PC-9 (cell line): Measurements from ENCODE around the gene TTC7B. TPM values are rescaled to one million over a fixed set of nuclear protein-coding genes. Genes with fewer than 3 reads are reported as not detected.

Experiments
- BruUV-seq: library from RNA; stranded (reverse); fragments of 400-500 nt; replicated peaks from 2 replicates; lab custom pipeline; 2021; lab: Mats Ljungman, UMichigan
- CTCF ChIA-PET: fragments of 300-600 bp; sonication (Branson Sonifier 250); formaldehyde crosslinking; loops from one replicate; lab custom pipeline; 2022; ENCODE audit warnings: antibody characterized with exemption; lab: Charles Lee
- POLR2A ChIA-PET: fragments of 300-600 bp; sonication (Branson Sonifier 250); formaldehyde crosslinking; loops from one replicate; lab custom pipeline; 2022; ENCODE audit warnings: antibody characterized with exemption; ENCODE audit not compliant: unreplicated experiment; lab: Charles Lee
- DNase-seq, 2 experiments: peaks; one replicate each; pipeline versions ENCODE4 v3.0.0 to v3.0.0-alpha.2; 2015 to 2022; ENCODE audit warnings: mixed read lengths in 1 of 2
- H2AFZ ChIP-seq: fragments of 200-600 bp; sonication (generic); 2 replicates; pipeline ENCODE4 v1.8.1; 2017; ENCODE audit warnings: antibody characterized with exemption
- H3F3A ChIP-seq: fragments of 200-600 bp; sonication (generic); 2 replicates; pipeline ENCODE4 v1.8.1; 2017; ENCODE audit warnings: antibody characterized with exemption, mild to moderate bottlenecking, low read depth; ENCODE audit not compliant: insufficient read depth
- H3K27ac ChIP-seq: fragments of 200-600 bp; sonication (generic); 2 replicates; pipeline ENCODE4 v1.6.1; 2016; ENCODE audit warnings: mixed run types
- H3K27me3 ChIP-seq: fragments of 200-600 bp; sonication (generic); 2 replicates; pipeline ENCODE4 v1.6.1; 2016; ENCODE audit warnings: low read depth, mixed run types; ENCODE audit not compliant: insufficient read depth
- H3K36me3 ChIP-seq: fragments of 200-600 bp; sonication (generic); 2 replicates; pipeline ENCODE4 v1.6.1; 2016; ENCODE audit warnings: low read depth, mixed run types
- H3K4me1 ChIP-seq: fragments of 200-600 bp; sonication (generic); replicated peaks from 2 replicates; pipeline ENCODE4 v1.6.1; 2016; ENCODE audit warnings: mixed run types; ENCODE audit not compliant: insufficient read depth
- H3K4me2 ChIP-seq: fragments of 200-600 bp; sonication (generic); 2 replicates; pipeline ENCODE4 v1.6.1; 2017; ENCODE audit warnings: mixed run types
- H3K4me3 ChIP-seq: fragments of 200-600 bp; sonication (generic); 2 replicates; pipeline ENCODE4 v1.6.1; 2016; ENCODE audit warnings: mixed run types
- H3K79me2 ChIP-seq: fragments of 200-600 bp; sonication (generic); 2 replicates; pipeline ENCODE4 v1.6.1; 2017; ENCODE audit warnings: low read depth, mixed run types
- H3K9me2 ChIP-seq: fragments of 200-600 bp; sonication (generic); 2 replicates; pipeline ENCODE4 v1.8.1; 2017; ENCODE audit warnings: mild to moderate bottlenecking; ENCODE audit not compliant: insufficient read depth
- H3K9me3 ChIP-seq: fragments of 200-600 bp; sonication (generic); 2 replicates; pipeline ENCODE4 v1.8.1; 2016; ENCODE audit warnings: low read depth; ENCODE audit not compliant: insufficient read depth
- H4K20me1 ChIP-seq: fragments of 200-600 bp; sonication (generic); 2 replicates; pipeline ENCODE4 v1.8.1; 2017; ENCODE audit not compliant: insufficient read depth
- CTCF ChIP-seq: fragments of 200-600 bp; sonication (generic); conservative IDR thresholded peaks from 2 replicates; pipeline ENCODE4 v1.6.1; 2017; ENCODE audit warnings: mixed run types, antibody characterized with exemption, mild to moderate bottlenecking, moderate library complexity
- EZH2 ChIP-seq: fragments of 200-600 bp; sonication (generic); IDR thresholded peaks from 2 replicates; pipeline ENCODE4 v1.8.0; 2017; ENCODE audit warnings: antibody characterized with exemption, low read depth
- intact Hi-C: fragments of 100-400 bp; cut with micrococcal nuclease; formaldehyde crosslinking; loops from one replicate; pipeline ENCODE4 v1.10.0; 2022; ENCODE audit not compliant: unreplicated experiment
- total RNA-seq: library from RNA; stranded (reverse); gene quantifications from 2 replicates; pipeline ENCODE4 v1.2.3, GENCODE V29; 2021

TTC7B gene
- total RNA-seq, 1 experiment from 2014 or later: 6.8 TPM

GRCh38 chr14:90687680-90688079, 128.6 kb downstream of the TTC7B start:
- H3K79me2 ChIP-seq: no peaks in the 10 kb centered on the region
- no peaks in the 10 kb centered on the region for H3K9me3 ChIP-seq
- no peak overlapping the region for H3K4me2 ChIP-seq
- no peak overlapping the region for H3K27ac ChIP-seq
- no peaks in the 10 kb centered on the region for H3K36me3 ChIP-seq
- intact Hi-C loops: no loop called here
- CTCF ChIA-PET: no interaction called here
- H4K20me1 ChIP-seq: no peaks in the 10 kb centered on the region
- no peaks in the 10 kb centered on the region for H3K9me2 ChIP-seq
- TF ChIP-seq EZH2 (no peak), CTCF (no peak)
- POLR2A ChIA-PET: no interaction called here
- H2AFZ ChIP-seq: no peak overlapping the region
- no peak for DNase-seq
- BruUV-seq: no TSS peak
- no peaks in the 10 kb centered on the region for H3K4me1 ChIP-seq
- no peak overlapping the region for H3K4me3 ChIP-seq
- no peaks in the 10 kb centered on the region for H3K27me3 ChIP-seq
- no peaks in the 10 kb centered on the region for H3F3A ChIP-seq

GRCh38 chr14:90682615-90683014, 133.6 kb downstream of the TTC7B start:
- no peaks in the 10 kb centered on the region for H3F3A ChIP-seq
- H3K4me2 ChIP-seq: no peak overlapping the region
- no peak for TF ChIP-seq CTCF
- no peak for TF ChIP-seq EZH2
- H3K4me1 ChIP-seq: no peaks in the 10 kb centered on the region
- ChIA-PET POLR2A (no interaction called here), CTCF (no interaction called here)
- no TSS peak for BruUV-seq
- H3K79me2 ChIP-seq: no peaks in the 10 kb centered on the region
- H3K9me3 ChIP-seq: no peaks in the 10 kb centered on the region
- intact Hi-C loops: no loop called here
- H3K9me2 ChIP-seq: no peaks in the 10 kb centered on the region
- H3K4me3 ChIP-seq: no peak overlapping the region
- no peaks in the 10 kb centered on the region for H3K36me3 ChIP-seq
- no peak for DNase-seq
- no peaks in the 10 kb centered on the region for H4K20me1 ChIP-seq
- H3K27ac ChIP-seq: no peak overlapping the region
- H3K27me3 ChIP-seq: no peaks in the 10 kb centered on the region
- no peak overlapping the region for H2AFZ ChIP-seq

- Histone ChIP-seq H3K4me3 (no peak overlapping the region), H3K4me2 (no peak overlapping the region), H3F3A (no peaks in the 10 kb centered on the region), H4K20me1 (no peaks in the 10 kb centered on the region), H3K27ac (no peak overlapping the region), H2AFZ (no peak overlapping the region), H3K79me2 (no peaks in the 10 kb centered on the region), H3K9me3 (no peaks in the 10 kb centered on the region), H3K9me2 (no peaks in the 10 kb centered on the region), H3K4me1 (no peaks in the 10 kb centered on the region; the same call in 1 of the 2 replicates), H3K36me3 (no peaks in the 10 kb centered on the region), H3K27me3 (no peaks in the 10 kb centered on the region)
- ChIA-PET POLR2A (no interaction called here), CTCF (no interaction called here)
- TF ChIP-seq EZH2: no peak
- TF ChIP-seq CTCF: no peak
- no peak for DNase-seq
- BruUV-seq: no TSS peak
- intact Hi-C loops: no loop called here
Measured at GRCh38 chr14:90681929-90682328, 134.3 kb downstream of the TTC7B start.
